Measurements from ENCODE around the gene RHEBL1. TPM values are rescaled to one million over a fixed set of nuclear protein-coding genes. Genes with fewer than 3 reads are reported as not detected.
A peak's percentile ranks its signal among the peaks of the same experiment; 100 is the strongest.

The RHEBL1 gene
- total RNA-seq, 4 donors from 2014 or later: 1.1 to 4.3 TPM; not detected in 2

DNA sequence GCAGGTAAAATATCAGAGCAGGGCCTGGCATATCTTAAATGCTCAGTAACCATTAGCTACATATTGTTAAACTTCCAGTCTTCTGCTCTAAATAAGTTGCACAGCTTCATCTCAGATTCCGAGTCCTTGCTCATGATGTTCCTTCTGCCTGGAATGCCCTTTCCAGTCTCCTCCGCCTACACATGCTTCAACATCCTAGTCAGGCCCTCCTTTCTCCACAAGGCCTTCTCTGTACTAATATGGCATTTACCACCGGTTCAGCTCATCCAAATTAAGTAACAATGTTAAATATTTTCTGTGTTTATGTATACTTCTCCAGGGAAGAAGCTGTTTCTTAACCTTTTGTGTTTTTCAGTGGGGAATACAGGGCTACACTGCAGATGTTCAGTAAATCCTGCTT, 16.3 kb upstream of the RHEBL1 start:
- TF ChIP-seq EP300 (IDR thresholded peaks at IDR 0.05) (peak in 1 of 2 donors; percentile 41), POLR2A (IDR thresholded peaks at IDR 0.05) (no peak)
- TF ChIP-seq, protein P1, sequence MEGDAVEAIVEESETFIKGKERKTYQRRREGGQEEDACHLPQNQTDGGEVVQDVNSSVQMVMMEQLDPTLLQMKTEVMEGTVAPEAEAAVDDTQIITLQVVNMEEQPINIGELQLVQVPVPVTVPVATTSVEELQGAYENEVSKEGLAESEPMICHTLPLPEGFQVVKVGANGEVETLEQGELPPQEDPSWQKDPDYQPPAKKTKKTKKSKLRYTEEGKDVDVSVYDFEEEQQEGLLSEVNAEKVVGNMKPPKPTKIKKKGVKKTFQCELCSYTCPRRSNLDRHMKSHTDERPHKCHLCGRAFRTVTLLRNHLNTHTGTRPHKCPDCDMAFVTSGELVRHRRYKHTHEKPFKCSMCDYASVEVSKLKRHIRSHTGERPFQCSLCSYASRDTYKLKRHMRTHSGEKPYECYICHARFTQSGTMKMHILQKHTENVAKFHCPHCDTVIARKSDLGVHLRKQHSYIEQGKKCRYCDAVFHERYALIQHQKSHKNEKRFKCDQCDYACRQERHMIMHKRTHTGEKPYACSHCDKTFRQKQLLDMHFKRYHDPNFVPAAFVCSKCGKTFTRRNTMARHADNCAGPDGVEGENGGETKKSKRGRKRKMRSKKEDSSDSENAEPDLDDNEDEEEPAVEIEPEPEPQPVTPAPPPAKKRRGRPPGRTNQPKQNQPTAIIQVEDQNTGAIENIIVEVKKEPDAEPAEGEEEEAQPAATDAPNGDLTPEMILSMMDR (IDR thresholded peaks at IDR 0.05): no peak
- Histone ChIP-seq H3K9me3 (no peaks in the 10 kb centered on the region), H3K27me3 (peaks cover 0 to 21% of the 10 kb centered on the region in 2 donors), H3K4me1 (peaks cover 3 to 53% (median 31%) of the 10 kb centered on the region in 4 donors), H3K27ac (peak overlapping the region in 2 of 4 donors; percentile 91 to 94), H3K36me3 (no peaks in the 10 kb centered on the region), H3K4me3 (no peak overlapping the region)
- DNase-seq (ENCODE audit: low spot score in 2 of 2): no peak
- 37 to 38% methylated on average over 3 of the region's 3 CpGs for WGBS, 2 donors

DNA sequence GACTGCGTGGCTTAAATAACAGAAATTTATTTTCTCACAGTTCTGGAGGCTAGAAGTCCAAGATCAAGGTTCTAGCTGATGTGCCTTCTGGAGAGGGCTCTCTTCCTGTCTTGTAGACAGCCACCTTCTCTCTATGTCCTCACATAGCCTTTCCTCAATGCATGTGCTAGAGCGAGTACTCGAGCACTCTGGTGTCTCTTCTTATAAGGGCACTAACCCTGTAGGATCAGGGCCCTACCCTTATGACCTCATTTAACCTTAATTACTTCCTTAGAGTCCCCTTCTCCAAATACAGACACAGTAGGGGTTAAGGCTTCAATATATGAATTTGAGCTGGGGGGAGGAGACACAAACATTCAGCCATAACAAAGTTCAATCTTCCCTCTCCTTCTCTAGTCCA, 14.7 kb upstream of the RHEBL1 start:
- Histone ChIP-seq H3K27me3 (peaks cover 0 to 8% of the 10 kb centered on the region in 2 donors), H3K36me3 (no peaks in the 10 kb centered on the region), H3K9me3 (no peaks in the 10 kb centered on the region), H3K4me3 (no peak overlapping the region), H3K4me1 (peaks cover 3 to 36% (median 14%) of the 10 kb centered on the region in 4 donors), H3K27ac (peak overlapping the region in 2 of 4 donors; percentile 39 to 91)
- DNase-seq (ENCODE audit: low spot score in 2 of 2): no peak
- TF ChIP-seq POLR2A (IDR thresholded peaks at IDR 0.05): no peak
- TF ChIP-seq, protein P1 (IDR thresholded peaks at IDR 0.05): no peak
- TF ChIP-seq EP300 (IDR thresholded peaks at IDR 0.05): no peak
- WGBS, 2 donors: 94 to 98% methylated on average over 3 of the region's 3 CpGs

DNA sequence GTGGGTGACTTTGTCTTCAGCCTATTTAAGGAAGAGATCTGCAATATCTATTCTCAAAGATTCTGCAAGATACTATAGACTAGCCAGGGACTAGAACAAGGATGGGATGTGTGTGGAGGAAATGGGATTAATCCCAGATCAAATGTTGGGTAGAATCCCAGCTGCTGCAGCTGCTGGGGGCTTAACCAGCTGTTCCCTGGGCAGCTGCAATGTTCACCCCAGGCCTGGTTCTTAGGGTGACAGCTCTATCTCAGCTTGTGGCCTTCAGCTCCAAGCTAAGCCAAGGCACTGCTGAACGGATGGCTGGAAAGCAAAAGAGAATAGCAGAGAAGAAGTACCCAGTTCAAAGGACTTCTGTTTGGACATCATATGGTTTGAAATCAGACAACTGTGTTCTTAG, 10.0 kb upstream of the RHEBL1 start:
- DNase-seq (ENCODE audit: low spot score in 2 of 2): no peak

DNA sequence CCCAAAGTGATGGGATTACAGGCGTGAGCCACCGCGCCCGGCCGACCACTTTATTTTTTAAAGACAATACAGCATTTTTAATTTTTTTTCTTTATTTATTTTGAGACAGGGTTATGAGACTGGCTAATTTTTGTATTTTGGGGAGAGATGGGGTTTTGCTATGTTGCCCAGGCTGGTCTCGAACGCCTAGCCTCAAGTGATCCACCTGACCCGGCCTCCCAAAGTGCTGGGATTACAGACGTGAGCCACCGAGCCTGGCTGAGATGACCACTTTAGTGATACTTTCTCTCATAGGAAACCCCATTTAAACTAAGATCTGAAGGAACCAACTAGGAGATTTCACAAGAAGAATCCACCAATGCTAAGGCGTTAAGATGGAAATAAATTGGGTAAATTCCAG, 1.2 kb upstream of the RHEBL1 start:
- H3K36me3 ChIP-seq: peaks cover 0 to 4% (median 0%) of the 10 kb centered on the region in 3 donors
- H3K27ac ChIP-seq: no peak overlapping the region
- H3K4me1 ChIP-seq: peaks cover 0 to 18% (median 3%) of the 10 kb centered on the region in 4 donors
- 93 to 95% methylated on average over 11 of the region's 11 CpGs for WGBS, 2 donors
- TF ChIP-seq, protein P1 (IDR thresholded peaks at IDR 0.05): no peak
- TF ChIP-seq POLR2A (IDR thresholded peaks at IDR 0.05): no peak
- no peak for TF ChIP-seq EP300 (IDR thresholded peaks at IDR 0.05)
- no peaks in the 10 kb centered on the region for H3K9me3 ChIP-seq
- no peak overlapping the region for H3K4me3 ChIP-seq
- no peak for DNase-seq (ENCODE audit: low spot score in 2 of 2)
- H3K27me3 ChIP-seq: no peaks in the 10 kb centered on the region

More for the DNA sequence above, 10.0 kb upstream of the RHEBL1 start:
- no peak overlapping the region for H3K4me3 ChIP-seq
- H3K27ac ChIP-seq: no peak overlapping the region
- H3K9me3 ChIP-seq: no peaks in the 10 kb centered on the region
- no peaks in the 10 kb centered on the region for H3K27me3 ChIP-seq
- no peaks in the 10 kb centered on the region for H3K4me1 ChIP-seq
- 55 to 58% methylated on average over 1 of the region's 1 CpG for WGBS, 2 donors
- TF ChIP-seq POLR2A (IDR thresholded peaks at IDR 0.05) (no peak), EP300 (IDR thresholded peaks at IDR 0.05) (no peak)
- TF ChIP-seq, protein P1 (IDR thresholded peaks at IDR 0.05): no peak
- no peaks in the 10 kb centered on the region for H3K36me3 ChIP-seq

DNA sequence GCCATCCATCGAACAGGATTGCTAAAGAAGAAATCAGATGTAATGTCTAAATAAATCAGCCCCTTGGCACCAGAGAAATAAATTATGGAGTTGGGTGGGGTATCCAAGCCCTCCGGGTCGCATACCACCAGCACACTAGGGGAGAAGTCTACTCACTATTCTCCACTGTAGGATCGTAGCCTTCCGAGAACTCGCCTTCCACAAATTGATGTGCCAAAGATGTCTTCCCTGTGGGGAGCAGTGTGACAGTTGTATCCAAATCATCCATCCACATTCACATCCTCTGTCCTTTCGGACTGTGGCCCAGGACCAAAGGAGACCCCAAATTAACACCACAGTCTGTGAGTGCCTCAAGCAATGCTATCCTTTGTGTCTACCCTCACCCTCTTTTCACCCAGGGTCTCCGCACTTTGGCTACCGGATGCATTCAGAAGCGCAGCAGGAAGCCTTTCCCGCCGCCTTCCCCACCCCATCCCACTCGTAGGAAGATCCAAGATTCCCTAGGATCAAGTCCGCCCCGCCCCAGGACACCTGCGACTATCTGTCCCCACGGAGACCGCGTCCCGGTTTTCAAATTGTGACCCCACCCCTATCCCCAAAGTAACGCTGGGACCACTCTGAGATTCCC, 786 bp downstream of the RHEBL1 start:
- Histone ChIP-seq H3K9me3 (no peaks in the 10 kb centered on the region), H3K36me3 (peaks cover 0 to 9% (median 0%) of the 10 kb centered on the region in 3 donors), H3K27me3 (no peaks in the 10 kb centered on the region), H3K4me1 (peaks cover 0 to 22% (median 3%) of the 10 kb centered on the region in 4 donors), H3K27ac (peak overlapping the region in 2 of 4 donors; percentile 79 to 82), H3K4me3 (peak overlapping the region; percentile 56 to 89 (median 74))
- TF ChIP-seq POLR2A (IDR thresholded peaks at IDR 0.05) (no peak), EP300 (IDR thresholded peaks at IDR 0.05) (no peak)
- TF ChIP-seq, protein P1 (IDR thresholded peaks at IDR 0.05): no peak
- 20 to 22% methylated on average over 21 of the region's 21 CpGs for WGBS, 2 donors
- no peak for DNase-seq (ENCODE audit: low spot score in 2 of 2)

All from tibial nerve (tissue), 4 donors.